NCI-H1930 (cell line): ENCODE results near the gene RPN2.

ENCODE experiments used
- DNase-seq, 2 experiments: peaks; one replicate each; lab custom pipeline; 2025; lab: John Stamatoyannopoulos, UW

Gene RPN2

GRCh38 chr20:37266940-37267666 lies 88.0 kb downstream of the RPN2 start:
- DNase-seq = no peak

- DNase-seq = no peak
Observed at GRCh38 chr20:37267667-37268313, 88.7 kb downstream of the RPN2 start.

- DNase-seq = no peak
Observed at GRCh38 chr20:37270576-37271420, 91.7 kb downstream of the RPN2 start.

- DNase-seq = no peak
Observed at GRCh38 chr20:37271421-37271768, 92.3 kb downstream of the RPN2 start.

GRCh38 chr20:37273988-37274387 lies 94.9 kb downstream of the RPN2 start:
- no peak for DNase-seq

GRCh38 chr20:37274851-37275524 lies 95.9 kb downstream of the RPN2 start:
- no peak for DNase-seq

- no peak for DNase-seq
Observed at GRCh38 chr20:37276494-37277252, 97.5 kb downstream of the RPN2 start.

- no peak for DNase-seq
Observed at GRCh38 chr20:37277253-37277593, 98.1 kb downstream of the RPN2 start.

- no peak for DNase-seq
Observed at GRCh38 chr20:37278966-37279590, 99.9 kb downstream of the RPN2 start.

GRCh38 chr20:37279820-37280219 lies 100.7 kb downstream of the RPN2 start:
- DNase-seq = no peak

GRCh38 chr20:37280403-37280802 lies 101.3 kb downstream of the RPN2 start:
- DNase-seq = no peak

GRCh38 chr20:37282556-37282955 lies 103.4 kb downstream of the RPN2 start:
- DNase-seq = no peak

GRCh38 chr20:37283530-37284195 lies 104.5 kb downstream of the RPN2 start:
- DNase-seq = no peak

- DNase-seq = no peak
Observed at GRCh38 chr20:37284691-37285161, 105.6 kb downstream of the RPN2 start.

GRCh38 chr20:37285664-37286374 lies 106.7 kb downstream of the RPN2 start:
- no peak for DNase-seq

- DNase-seq = no peak
Observed at GRCh38 chr20:37288091-37288490, 109.0 kb downstream of the RPN2 start.

- DNase-seq = no peak
Observed at GRCh38 chr20:37290158-37290810, 111.2 kb downstream of the RPN2 start.
